ENCODE data around the gene C2CD2. TPM values are rescaled to one million over a fixed set of nuclear protein-coding genes. Genes with fewer than 3 reads are reported as not detected.
A peak's percentile ranks its signal among the peaks of the same experiment; 100 is the strongest.

Gene C2CD2
- total RNA-seq, 2 donors from 2014 or later: 26.3 to 28.7 TPM

DNA sequence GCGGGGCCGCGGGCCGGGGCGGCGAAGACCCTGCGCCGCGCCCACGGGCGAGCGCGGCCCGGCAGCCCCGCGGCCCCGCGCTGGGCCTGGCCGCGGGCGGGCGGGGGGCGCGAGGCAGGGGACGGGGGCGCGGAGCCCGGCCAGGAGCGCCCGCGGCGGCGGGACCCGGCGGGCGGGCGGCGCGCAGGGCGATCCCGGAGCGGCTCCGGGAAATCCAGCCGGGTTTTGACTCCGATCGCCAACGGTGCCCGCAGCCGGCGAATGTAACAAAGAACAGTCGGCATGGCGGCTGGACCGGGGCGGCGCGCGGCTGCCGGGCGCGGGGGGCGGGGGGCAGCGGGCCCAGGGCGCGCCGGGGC is 75.0 kb downstream of the C2CD2 start:
- Histone ChIP-seq H3K4me3 (ENCODE audit: low read length) (peak overlapping the region; percentile 94), H3K9me3 (ENCODE audit: control insufficient read depth, low read length) (no peaks in the 10 kb centered on the region), H3K27ac (ENCODE audit: low read depth, low read length) (no peak overlapping the region), H3K9ac (ENCODE audit: extremely low read depth, low read length, poor library complexity, severe bottlenecking) (no peak overlapping the region), H3K27me3 (ENCODE audit: control insufficient read depth, insufficient read depth, low read length, poor library complexity, severe bottlenecking) (no peaks in the 10 kb centered on the region), H3K36me3 (ENCODE audit: control insufficient read depth, insufficient read depth, low read length) (no peaks in the 10 kb centered on the region), H3K4me1 (ENCODE audit: control insufficient read depth, insufficient read depth, low read length) (peaks cover 5% of the 10 kb centered on the region)
- Mint-ChIP-seq H3K4me3 (peak overlapping the region; percentile 71), H3K4me1 (peaks cover 9% of the 10 kb centered on the region), H3K27me3 (ENCODE audit: insufficient read depth) (no peaks in the 10 kb centered on the region), H3K9me3 (no peaks in the 10 kb centered on the region), H3K36me3 (ENCODE audit: low read depth) (peaks cover 2% of the 10 kb centered on the region), H3K27ac (no peak overlapping the region)
- TF ChIP-seq, protein P1, sequence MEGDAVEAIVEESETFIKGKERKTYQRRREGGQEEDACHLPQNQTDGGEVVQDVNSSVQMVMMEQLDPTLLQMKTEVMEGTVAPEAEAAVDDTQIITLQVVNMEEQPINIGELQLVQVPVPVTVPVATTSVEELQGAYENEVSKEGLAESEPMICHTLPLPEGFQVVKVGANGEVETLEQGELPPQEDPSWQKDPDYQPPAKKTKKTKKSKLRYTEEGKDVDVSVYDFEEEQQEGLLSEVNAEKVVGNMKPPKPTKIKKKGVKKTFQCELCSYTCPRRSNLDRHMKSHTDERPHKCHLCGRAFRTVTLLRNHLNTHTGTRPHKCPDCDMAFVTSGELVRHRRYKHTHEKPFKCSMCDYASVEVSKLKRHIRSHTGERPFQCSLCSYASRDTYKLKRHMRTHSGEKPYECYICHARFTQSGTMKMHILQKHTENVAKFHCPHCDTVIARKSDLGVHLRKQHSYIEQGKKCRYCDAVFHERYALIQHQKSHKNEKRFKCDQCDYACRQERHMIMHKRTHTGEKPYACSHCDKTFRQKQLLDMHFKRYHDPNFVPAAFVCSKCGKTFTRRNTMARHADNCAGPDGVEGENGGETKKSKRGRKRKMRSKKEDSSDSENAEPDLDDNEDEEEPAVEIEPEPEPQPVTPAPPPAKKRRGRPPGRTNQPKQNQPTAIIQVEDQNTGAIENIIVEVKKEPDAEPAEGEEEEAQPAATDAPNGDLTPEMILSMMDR (conservative IDR thresholded peaks at IDR 0.05): no peak
- WGBS, 2 experiments (ENCODE audit: insufficient coverage in 1 of 2, insufficient read length in 1 of 2): 0% methylated on average over 3 to 65 of the region's 65 CpGs
- peak; percentile 88 for DNase-seq

DNA sequence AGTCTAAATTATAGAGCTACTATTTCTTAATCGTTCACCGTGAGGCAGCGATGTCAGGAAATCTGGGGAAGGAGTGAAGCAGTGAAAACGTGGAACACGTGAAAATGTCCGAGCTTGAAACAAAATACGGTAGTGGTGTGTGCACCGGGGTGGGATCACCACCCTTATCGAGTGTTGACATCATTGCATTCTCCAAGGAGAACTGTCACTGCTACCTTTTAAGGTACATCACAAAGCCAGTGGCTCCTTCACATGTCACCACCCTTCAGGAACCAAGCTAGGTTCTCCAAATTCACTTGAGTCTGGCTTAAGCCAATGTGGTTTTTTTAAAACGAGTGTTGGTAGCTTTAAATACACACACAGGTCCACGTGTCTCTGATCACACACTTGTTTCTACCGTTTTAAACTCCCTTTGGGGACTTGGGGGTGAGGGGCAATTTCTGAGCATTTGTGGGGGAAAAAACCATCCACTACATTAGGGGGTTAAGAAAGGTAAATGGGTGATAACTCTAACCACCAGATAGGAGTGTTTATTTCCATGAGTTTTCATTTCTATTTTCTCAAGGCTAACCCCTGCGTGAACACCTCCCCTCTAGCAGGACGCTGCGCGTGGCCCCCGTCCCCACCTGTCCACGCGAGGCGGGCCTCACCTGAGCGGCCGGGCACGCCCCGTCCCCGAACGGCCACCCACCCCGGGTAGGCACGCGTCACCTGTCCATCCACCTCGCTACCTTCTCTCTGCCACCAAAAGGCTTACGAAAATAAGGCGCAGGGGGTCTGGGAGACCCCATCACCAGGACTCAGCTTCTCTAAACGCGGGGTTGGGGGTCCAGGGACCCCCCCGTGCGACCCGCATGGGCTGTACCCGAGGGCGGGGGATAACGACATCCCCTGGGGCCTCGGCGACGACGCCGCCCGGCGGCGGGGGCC is 75.7 kb downstream of the C2CD2 start:
- H3K27ac ChIP-seq (ENCODE audit: low read depth, low read length): no peak overlapping the region
- no peaks in the 10 kb centered on the region for H3K36me3 ChIP-seq (ENCODE audit: control insufficient read depth, insufficient read depth, low read length)
- no peaks in the 10 kb centered on the region for H3K9me3 ChIP-seq (ENCODE audit: control insufficient read depth, low read length)
- H3K4me3 ChIP-seq (ENCODE audit: low read length): peak overlapping the region; percentile 94
- H3K9me3 Mint-ChIP-seq: no peaks in the 10 kb centered on the region
- H3K27me3 ChIP-seq (ENCODE audit: control insufficient read depth, insufficient read depth, low read length, poor library complexity, severe bottlenecking): no peaks in the 10 kb centered on the region
- H3K4me3 Mint-ChIP-seq: peak overlapping the region; percentile 71
- TF ChIP-seq, protein P1 (conservative IDR thresholded peaks at IDR 0.05): no peak
- DNase-seq: peak; percentile 73
- 17 to 34% methylated on average over 23 to 47 of the region's 48 CpGs for WGBS, 2 experiments (ENCODE audit: insufficient coverage in 1 of 2, insufficient read length in 1 of 2)
- H3K36me3 Mint-ChIP-seq (ENCODE audit: low read depth): peaks cover 2% of the 10 kb centered on the region
- H3K27ac Mint-ChIP-seq: peak overlapping the region; percentile 55
- no peaks in the 10 kb centered on the region for H3K27me3 Mint-ChIP-seq (ENCODE audit: insufficient read depth)
- H3K4me1 Mint-ChIP-seq: peaks cover 9% of the 10 kb centered on the region
- H3K9ac ChIP-seq (ENCODE audit: extremely low read depth, low read length, poor library complexity, severe bottlenecking): peak overlapping the region; percentile 67
- peaks cover 5% of the 10 kb centered on the region for H3K4me1 ChIP-seq (ENCODE audit: control insufficient read depth, insufficient read depth, low read length)

DNA sequence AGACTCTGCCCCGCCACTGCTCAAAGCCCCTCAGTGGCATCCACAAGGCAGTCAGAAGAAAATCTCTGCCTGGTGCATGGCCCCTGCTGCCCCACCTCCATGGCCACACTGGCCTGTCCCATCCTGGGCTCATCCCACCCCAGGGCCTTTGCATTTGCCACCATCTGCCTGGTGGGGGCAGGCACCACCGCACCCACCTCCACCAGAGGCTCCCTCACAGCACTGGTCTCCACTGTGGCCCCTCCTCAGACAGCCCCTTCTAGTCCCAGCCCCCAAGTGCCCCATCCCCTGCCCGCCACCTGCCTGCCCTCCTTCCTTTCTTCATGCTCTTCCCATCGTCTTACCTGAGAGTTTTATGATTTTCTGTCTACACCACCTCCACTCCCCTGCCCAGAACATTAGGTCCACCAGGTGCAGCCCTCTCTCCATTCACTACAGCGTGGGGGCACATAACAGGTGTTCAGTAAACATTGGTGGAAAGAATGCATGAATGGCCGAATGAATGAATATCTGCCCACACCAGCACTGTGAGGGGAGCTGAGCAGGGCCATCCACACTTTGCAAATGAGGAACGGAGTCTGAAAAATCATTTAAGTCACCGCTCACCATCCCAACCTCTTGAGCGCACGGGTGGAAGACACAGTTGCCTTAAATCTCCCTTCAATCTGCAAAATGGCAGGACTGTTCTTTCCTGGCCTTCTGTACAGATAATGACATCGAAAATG is 76.7 kb downstream of the C2CD2 start:
- peak; percentile 32 for DNase-seq
- Histone ChIP-seq H3K27me3 (ENCODE audit: control insufficient read depth, insufficient read depth, low read length, poor library complexity, severe bottlenecking) (no peaks in the 10 kb centered on the region), H3K4me3 (ENCODE audit: low read length) (no peak overlapping the region), H3K27ac (ENCODE audit: low read depth, low read length) (no peak overlapping the region), H3K9me3 (ENCODE audit: control insufficient read depth, low read length) (no peaks in the 10 kb centered on the region), H3K36me3 (ENCODE audit: control insufficient read depth, insufficient read depth, low read length) (no peaks in the 10 kb centered on the region), H3K9ac (ENCODE audit: extremely low read depth, low read length, poor library complexity, severe bottlenecking) (no peak overlapping the region), H3K4me1 (ENCODE audit: control insufficient read depth, insufficient read depth, low read length) (peaks cover 5% of the 10 kb centered on the region)
- TF ChIP-seq, protein P1 (conservative IDR thresholded peaks at IDR 0.05): no peak
- H3K9me3 Mint-ChIP-seq: no peaks in the 10 kb centered on the region
- WGBS, 2 experiments (ENCODE audit: insufficient coverage in 1 of 2, insufficient read length in 1 of 2): 92 to 96% methylated on average over 5 to 11 of the region's 11 CpGs
- peaks cover 9% of the 10 kb centered on the region for H3K4me1 Mint-ChIP-seq
- H3K36me3 Mint-ChIP-seq (ENCODE audit: low read depth): peaks cover 2% of the 10 kb centered on the region
- H3K27ac Mint-ChIP-seq: no peak overlapping the region
- no peaks in the 10 kb centered on the region for H3K27me3 Mint-ChIP-seq (ENCODE audit: insufficient read depth)
- H3K4me3 Mint-ChIP-seq: peak overlapping the region; percentile 71
